HG02798 (cell line): ENCODE measurements around the gene DAP.

Experiments used
- ATAC-seq: cut with Tn5 transposase; IDR thresholded peaks from one replicate; pipeline ENCODE4 v1.9.1; 2021; ENCODE audit warnings: mild to moderate bottlenecking; ENCODE audit not compliant: unreplicated experiment, poor library complexity

The DAP gene

GRCh38 chr5:10761933-10762775 lies 1.1 kb upstream of the DAP start:
- no peak for ATAC-seq

DNA sequence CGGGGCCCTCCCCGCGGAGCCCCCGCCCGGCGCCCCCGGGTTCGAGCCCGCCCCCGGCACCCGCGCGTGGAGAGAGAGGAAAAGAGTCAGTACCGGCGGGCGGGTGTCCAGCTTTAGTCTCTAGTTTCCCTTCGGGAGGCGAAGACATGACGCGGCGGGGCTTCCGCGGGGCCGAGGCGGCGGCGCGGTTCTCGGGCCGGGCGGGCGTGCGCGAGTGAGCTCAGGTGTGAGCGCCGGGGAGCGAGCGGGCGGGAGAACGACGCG lies 181 bp downstream of the DAP start:
- ATAC-seq: no peak

- ATAC-seq: peak; percentile 33
These were observed 726 bp downstream of the DAP start for GRCh38 chr5:10760096-10760920.

DNA sequence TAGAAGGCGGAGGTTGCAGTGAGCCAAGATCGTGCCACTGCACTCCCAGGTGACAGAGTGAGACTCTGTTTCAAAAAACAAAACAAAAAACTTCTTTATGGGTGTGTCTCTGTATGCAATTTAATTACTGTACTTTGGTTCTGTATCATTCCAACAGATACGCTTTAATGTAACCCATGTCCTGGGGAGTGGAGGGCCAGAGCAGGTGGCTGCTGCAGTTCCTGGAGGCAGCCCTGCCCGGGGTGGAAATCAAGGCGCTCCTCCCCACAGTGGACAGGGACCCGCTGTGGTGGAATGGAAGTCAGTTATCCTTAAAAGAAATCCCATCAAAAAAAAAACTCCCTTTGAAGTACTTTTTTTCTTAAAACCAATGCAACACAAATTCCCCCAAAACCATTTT lies 1.9 kb downstream of the DAP start:
- ATAC-seq: no peak

GRCh38 chr5:10757922-10758555 lies 3.0 kb downstream of the DAP start:
- ATAC-seq: no peak

GRCh38 chr5:10757043-10757442 lies 4.0 kb downstream of the DAP start:
- ATAC-seq: no peak

GRCh38 chr5:10756549-10756948 lies 4.5 kb downstream of the DAP start:
- ATAC-seq: peak; percentile 26

- no peak for ATAC-seq
These were observed 7.9 kb downstream of the DAP start for GRCh38 chr5:10753178-10753577.

- no peak for ATAC-seq
These were observed 8.6 kb downstream of the DAP start for GRCh38 chr5:10752451-10752850.

DNA sequence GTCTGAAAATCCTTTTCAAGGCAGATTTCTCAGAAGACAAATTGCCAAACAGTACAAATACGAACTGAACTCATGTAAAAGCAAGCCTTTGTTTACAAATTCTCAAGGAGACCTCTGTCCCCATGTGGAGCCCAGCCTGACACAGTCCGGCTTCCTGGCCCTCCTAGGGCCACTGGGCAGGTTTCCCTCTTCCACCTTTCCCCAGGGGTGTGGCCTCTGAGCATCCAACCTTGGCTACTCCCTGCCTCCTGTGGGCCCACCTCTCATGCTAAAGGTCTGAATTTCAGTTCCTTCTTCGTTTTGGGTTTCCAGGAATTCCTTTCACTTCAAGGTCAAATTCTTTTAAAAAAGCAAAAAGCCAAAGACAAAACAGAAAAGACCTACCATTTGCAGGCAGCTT lies 10.1 kb downstream of the DAP start:
- ATAC-seq: no peak

- no peak for ATAC-seq
These were observed 13.1 kb downstream of the DAP start for GRCh38 chr5:10747678-10748622.

GRCh38 chr5:10746711-10747110 lies 14.3 kb downstream of the DAP start:
- no peak for ATAC-seq

GRCh38 chr5:10745133-10745532 lies 15.9 kb downstream of the DAP start:
- no peak for ATAC-seq

DNA sequence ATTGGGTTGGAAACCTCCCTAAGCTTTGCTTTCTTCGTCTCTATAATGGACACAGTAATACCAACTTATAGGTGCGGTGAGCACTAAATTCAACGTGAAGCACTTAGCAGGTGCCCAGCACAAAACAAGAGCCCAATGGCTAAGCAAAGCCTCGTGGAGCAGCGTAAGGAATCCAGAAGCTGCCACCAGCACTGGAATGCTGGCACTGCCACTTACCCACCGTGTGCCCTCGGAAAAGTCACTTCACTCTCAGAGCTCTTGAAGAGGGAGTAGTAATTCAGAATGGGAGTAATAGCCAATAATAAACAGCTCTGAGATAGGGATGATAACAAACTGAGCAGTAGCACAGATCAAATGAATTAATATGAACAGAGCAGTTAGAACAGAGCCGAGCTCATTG lies 16.4 kb downstream of the DAP start:
- ATAC-seq: no peak

DNA sequence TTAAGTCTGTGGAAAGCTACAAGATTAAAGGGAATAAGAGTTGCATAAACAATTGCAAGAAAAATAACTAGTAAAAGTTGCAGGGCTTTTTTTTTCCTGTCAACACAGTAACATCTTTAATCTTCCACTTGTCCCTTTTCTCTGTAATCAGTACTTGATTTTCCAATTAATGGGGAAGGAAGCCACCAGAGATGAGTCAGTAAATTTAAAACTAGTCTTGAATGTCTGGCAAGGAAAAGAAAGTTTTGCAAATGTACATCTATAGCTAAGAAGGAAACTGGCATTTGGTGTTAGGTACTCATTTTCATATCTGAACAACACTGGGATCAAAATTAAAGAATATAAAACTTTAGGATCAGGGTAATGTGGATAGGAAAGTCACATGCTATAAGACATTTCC lies 17.1 kb downstream of the DAP start:
- no peak for ATAC-seq

DNA sequence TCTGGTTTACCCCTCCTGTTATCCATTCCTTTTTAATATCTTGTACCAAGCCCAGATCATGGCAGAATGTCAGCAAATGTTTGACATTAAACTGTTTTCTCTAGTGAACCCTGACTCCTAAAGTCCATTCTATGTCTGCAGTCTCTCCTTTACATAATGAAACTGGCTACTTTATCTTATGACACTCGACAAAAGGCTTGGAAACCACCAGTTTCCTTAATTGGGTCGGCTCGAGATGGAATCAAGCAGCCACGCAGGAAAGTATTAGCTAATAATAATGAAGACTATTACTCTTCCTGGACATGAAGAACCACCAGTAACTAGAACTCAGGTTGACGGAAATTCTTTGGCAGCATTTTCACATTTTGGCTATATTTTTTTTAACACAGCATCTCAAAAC lies 17.5 kb downstream of the DAP start:
- ATAC-seq: no peak

DNA sequence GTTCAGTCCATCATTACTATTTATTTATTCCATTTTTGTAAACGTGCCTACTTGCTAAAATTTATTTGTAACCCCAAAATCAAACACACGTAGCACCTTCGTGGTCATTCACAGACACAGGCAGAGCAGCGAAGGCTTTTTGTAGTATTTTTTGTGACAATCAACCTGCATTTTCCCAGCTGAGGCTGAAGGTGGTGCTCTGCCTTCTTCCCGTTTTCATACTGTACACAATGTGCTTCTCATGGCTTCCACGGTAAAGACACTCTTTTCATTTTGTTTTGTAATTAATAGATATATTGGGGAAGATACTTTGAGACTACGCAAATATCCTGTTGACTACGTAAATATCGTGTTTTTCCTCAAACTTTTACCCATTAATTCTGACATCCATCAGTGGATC lies 19.4 kb downstream of the DAP start:
- ATAC-seq: no peak

GRCh38 chr5:10740384-10740783 lies 20.6 kb downstream of the DAP start:
- no peak for ATAC-seq

- no peak for ATAC-seq
These were observed 23.2 kb downstream of the DAP start for GRCh38 chr5:10737880-10738279.

DNA sequence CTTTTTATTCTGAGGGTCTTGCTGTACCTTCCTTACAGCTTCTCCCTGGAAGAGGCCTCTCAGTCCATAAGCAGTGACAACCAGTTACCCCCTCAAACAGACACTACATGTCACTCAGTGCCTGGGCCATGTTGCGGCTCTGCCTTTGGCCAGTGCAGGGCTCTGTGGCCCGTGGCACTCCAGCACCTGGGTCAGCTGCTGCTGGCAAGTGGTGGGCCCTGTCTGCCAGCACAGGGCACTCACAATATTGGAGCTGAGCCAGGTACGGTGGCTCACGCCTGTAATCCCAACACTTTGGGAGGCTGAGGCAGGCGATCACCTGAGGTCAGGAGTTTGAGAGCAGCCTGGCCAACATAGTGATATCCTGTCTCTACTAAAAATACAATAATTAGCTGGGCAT lies 24.2 kb downstream of the DAP start:
- ATAC-seq: no peak
